Middle frontal gyrus (tissue), 1 donor: ENCODE measurements around the gene GM2A.
"Not testable (repeated sequence)": the region's sequence is repeated elsewhere in the genome, so short reads cannot be mapped to it uniquely, and the experiment has no call there.

Source experiments
- DNase-seq: peaks from one replicate; pipeline ENCODE4 v3.0.0-alpha.2; 2015; ENCODE audit warnings: low spot score; ENCODE audit errors: extremely low spot score

GM2A gene

DNA sequence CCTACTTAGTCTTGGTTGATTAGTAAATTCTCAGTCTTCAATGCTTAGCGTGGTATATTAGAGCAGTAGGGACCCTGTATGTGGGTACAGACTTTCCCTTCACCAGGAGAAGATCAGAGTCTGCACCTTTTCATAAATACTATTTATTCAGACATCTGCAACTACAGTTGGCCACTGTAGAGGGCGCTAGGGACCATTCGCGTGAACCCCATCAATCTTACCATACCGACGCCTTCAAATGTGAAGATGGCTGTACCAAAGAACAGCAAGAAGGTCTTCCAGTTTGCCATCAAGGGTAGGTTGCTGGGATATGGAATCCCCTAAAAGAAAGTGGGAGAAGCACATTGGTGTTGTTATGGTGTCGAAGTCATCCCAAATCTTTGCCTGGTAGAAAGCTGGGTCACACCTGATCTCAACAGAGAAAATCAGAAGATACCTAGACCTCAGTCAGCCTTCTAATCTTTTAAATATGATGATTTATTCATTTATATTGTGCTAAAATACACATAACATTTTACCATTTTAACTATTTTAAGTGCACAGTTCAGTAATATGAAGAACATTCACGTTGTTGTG, 31.5 kb downstream of the GM2A start:
- DNase-seq: no peak

DNA sequence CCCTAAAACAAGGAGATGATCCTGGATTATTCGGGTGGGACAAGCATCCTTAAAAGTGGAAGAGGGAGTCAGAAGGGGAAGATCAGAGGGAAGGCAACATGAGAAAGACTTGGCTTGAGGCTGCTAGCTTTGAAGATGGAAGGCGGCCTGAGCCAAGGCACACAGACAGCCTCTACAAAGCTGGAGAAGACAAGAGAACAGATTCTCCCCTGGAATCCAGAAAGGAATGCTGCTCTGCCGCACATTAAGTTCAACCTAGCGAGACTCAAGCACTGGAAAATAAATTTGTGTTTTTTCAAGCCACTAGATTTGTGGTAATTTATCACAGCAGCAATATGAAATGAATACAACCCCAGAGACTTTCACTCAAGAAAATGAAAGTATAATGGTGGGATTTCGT, 32.7 kb downstream of the GM2A start:
- DNase-seq: no peak

DNA sequence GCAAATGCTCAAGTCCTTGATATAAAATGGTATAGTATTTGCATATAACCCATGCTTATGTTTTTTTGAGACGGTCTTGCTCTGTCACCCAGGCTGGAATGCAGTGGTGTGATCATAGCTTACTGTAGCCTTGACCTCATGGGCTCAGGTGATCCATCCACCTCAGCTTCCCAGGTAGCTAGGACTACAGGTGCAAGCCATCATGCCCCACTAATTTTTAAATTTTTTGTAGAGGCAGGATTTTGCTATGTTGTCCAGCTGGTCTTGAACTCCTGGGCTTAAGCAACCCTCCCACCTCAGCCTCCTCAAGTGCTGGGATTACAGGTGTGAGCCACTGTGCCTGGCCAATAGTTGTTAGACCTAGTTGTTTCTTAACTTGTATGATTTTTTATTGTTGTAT, 33.3 kb downstream of the GM2A start:
- DNase-seq: no peak

DNA sequence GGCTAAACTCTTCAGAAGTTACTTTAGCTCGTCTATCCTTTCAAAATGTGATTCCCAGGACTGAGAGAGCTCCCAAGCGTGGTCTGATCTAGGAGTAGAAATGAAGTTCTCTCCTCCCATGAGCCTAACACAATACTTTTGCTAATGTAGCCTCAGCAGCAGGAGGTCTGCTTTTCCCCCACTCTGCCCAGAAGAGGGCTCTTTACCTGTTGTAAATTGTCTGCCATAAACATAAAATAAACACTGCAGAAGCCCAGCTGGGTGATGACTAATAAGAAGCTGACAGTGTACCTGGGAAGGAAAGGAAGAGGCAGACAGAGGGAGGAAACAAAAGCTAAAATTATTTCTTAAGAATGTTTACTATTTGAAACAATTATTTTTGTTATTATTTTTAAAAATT, 35.2 kb downstream of the GM2A start:
- DNase-seq: no peak

- DNase-seq: no peak
Measured at GRCh38 chr5:151293624-151294023, 40.6 kb downstream of the GM2A start.

GRCh38 chr5:151295138-151295537, 42.2 kb downstream of the GM2A start:
- no peak for DNase-seq

DNA sequence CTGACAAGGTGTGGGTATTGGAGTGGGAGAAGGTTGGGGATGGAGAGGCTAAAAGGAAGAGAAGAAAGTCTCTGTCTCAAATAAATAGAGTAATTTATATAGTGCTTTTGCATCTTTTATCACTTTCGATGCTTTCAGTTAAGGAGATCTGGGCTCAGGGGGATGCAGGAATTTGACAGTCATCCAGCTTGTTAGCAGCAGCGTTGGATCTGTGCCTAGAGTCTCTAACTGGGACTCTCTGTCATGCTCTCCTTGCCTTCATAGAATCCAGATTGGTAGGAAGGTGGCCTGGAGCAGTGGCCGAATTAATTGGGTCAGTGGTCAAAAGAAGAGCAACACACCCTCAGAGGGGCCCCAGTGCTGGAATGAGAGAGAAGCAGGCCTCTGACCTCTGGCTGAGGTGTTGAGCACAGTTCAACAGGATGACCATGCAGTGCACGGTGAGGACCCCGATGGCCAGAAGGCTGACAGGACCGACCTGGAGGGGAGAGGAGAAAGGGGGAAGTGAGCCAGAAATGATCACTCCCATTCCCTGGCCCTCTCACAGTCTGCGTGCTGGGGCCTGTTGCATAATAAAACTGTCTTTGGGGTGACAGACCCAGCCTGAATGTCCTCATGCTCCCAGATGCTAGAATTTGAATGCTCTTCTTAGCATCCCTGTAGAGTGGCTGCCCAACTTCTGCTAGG, 42.9 kb downstream of the GM2A start:
- DNase-seq: no peak

DNA sequence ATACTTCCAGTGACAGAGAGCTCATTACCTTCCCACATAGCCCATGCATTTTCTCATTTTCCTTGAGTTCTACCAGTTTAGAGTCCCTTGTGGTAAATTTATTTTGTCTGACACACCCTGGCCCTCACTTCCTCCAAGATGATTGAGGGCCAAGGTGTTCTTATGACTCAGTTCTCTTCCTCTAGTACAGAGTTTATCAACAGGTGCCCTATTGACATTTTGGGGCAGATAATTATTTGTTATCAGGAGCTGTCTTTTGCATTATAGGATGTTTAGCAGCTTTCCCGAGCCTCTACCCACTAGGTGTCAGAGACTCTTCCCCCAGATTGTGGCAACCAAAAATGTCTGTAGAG, 43.5 kb downstream of the GM2A start:
- no peak for DNase-seq

GRCh38 chr5:151296974-151297373, 44.0 kb downstream of the GM2A start:
- no peak for DNase-seq

- no peak for DNase-seq
Measured at GRCh38 chr5:151298063-151298855, 45.3 kb downstream of the GM2A start.

DNA sequence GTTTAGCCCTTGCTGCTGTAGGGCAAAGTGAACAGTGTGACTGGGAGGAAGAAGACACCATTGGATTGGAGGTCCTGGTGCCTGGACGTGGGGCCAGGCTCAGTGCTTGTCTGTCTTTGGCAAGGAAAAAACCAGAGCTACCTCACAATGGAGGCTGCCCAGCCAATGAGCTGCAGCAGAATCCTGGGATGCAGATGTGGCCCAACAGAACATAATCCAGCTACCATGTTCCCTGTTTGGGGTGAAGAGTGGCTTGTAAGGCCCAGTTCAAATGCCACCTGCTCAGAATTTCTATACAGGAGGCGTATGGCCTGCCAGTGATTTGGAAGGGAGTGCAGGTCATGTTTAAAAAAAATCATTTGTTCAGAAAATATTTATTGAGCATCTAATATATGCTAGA, 50.7 kb downstream of the GM2A start, which contains the start of gene SLC36A3:
Gene SLC36A3, minus strand, starts transcription at position 101 of the 400 bp plus-strand sequence. CDS start 412 bp downstream, outside the sequence.
- no peak for DNase-seq

DNA sequence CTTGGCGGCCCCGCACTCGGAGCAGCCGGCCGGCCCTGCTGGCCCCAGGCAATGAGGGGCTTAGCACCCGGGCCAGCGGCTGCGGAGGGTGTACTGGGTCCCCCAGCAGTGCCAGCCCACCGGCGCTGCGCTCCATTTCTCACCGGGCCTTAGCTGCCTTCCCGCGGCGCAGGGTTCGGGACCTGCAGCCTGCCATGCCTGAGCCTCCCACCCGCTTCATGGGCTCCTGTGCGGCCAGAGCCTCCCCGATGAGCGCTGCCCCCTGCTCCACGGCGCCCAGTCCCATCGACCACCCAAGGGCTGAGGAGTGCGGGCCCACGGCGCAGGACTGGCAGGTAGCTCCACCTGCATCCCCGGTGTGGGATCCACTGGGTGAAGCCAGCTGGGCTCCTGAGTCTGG, 56.3 kb downstream of the GM2A start:
- not testable (repeated sequence) for DNase-seq

- not testable (repeated sequence) for DNase-seq
Measured at GRCh38 chr5:151309821-151310220, 56.8 kb downstream of the GM2A start.

- no peak for DNase-seq
Measured at GRCh38 chr5:151310932-151311331, 57.9 kb downstream of the GM2A start.

- DNase-seq: no peak
Measured at GRCh38 chr5:151312756-151313324, 59.9 kb downstream of the GM2A start.

GRCh38 chr5:151313357-151313756, 60.4 kb downstream of the GM2A start:
- DNase-seq: no peak

- DNase-seq: no peak
Measured at GRCh38 chr5:151315998-151316597, 63.1 kb downstream of the GM2A start.

DNA sequence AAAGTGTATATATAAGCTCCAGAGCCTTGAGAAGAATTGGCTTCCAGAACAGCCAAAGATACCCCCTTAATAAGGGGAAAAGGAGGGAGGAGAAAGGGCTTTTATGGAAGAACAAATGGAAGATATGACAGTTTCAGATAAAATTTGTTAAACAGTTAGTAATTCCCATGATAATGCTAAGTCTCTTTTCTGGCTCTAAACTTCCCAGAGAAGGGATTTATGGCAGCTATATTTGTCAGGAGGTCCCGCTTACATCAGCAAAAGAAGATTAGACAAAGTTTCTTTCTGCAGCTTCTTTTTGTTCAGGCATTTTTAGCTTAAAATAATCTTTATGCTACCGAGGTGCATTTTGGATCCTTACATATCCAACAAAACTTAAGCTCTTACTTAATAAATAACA, 64.9 kb downstream of the GM2A start:
- DNase-seq: no peak

DNA sequence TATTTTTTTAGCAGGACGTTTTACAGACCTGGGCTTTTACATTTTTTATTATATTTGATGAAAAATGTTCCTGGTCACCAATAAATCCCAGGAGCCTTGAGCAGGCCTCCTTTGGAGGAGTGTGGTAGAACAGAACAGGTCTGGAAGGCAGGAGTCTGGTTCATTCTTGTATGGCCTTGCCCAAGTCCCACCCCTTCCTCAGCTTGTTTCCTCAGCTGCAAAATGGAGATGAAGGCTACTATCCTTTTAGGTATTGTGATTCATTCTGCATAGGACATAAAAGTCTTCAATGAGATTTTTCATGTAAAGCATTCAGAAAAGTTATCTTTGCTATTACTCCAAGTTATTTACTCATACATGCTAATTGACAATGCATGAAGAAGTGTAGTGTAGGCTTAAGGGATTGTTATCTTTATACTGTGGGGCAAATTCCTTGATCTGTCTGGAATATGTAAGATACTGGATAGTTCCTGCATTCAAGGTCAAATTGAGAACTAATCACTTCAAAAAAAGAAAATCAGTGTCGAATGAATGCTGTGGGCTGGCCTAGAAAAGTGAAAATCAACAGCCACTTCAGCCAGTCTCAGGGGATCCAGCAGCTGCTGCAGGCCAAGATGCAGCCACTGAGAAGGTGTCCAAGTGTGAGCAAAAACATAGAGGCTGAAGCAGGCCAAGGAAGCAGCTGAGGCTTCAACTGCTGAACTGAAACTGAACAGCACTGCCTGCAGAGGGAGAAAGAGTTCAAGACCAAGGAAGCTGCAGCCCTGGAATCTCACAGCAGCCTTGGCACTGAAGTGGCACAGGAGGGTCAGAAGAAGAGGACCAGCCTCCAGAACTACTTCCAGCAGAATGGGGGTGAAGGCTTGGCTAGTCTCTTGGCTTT, 66.1 kb downstream of the GM2A start:
- no peak for DNase-seq
